Activated CD8-positive, alpha-beta memory T cell treated with anti-CD3 and anti-CD28 coated beads for 1 hour (primary cell): ENCODE measurements around the gene SMIM5.
"Not testable (repeated sequence)": the region's sequence is repeated elsewhere in the genome, so short reads cannot be mapped to it uniquely, and the experiment has no call there.

Experiments used
- DNase-seq, 2 donors: peaks; one replicate each; pipeline ENCODE4 v3.0.0-alpha.2; 2020; ENCODE audit warnings: low read depth in 1 of 2; ENCODE audit errors: extremely low read depth in 1 of 2

Gene SMIM5

GRCh38 chr17:75624021-75624420 is 9.2 kb upstream of the SMIM5 start:
- no peak for DNase-seq

- DNase-seq, result no peak
Measured at GRCh38 chr17:75624714-75625345, 8.4 kb upstream of the SMIM5 start.

DNA sequence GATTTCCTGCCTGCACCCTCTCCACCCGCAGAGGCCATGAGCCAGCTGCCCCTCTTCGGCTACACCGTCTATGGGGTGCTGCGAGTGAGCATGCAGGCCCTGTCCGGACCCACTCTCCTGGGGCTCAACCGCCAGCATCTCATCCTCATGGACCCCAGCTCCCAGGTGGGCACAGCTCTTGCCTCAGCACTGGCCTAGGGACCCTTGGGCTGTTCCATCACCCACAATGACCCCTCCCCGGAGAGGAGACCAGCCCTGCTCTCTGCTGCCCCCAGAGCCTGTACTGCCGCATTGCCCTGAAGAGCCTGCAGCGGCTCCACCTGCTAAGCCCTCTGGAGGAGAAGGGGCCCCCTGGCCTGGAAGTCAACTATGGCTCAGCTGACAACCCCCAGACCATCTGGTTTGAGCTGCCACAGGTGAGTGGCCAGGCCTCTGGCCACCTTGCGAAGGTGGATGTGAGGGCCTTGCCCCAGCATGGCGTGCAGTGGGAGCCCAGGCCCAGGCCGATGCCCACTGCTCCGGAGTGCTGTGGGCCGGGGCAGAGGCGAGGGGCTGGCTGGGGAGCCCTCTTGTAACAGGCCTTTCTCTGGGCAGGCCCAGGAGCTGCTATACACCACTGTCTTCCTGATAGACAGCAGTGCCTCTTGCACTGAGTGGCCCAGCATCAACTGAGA is 7.3 kb upstream of the SMIM5 start:
- DNase-seq, result no peak

- no peak for DNase-seq
Measured at GRCh38 chr17:75626496-75627038, 6.7 kb upstream of the SMIM5 start.

DNA sequence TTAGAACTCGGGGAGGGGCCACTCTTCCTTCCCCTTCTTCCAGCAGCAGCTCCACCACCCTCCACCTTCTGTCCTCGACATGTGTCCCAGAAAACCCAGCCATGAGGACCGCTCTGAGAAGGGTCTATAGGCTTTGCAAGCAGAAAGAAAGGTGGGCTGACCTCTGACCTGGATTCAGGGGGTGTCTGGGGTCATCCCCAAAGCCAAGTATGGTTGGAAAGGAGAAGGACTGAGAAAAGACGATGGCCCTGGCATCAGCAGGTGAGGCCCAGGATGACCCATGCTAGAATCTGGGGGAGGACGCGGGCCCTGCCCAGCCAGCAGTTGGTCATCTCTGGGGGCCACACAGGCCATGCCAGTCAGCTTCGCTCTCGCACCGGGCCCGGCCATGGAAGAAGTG is 6.1 kb upstream of the SMIM5 start:
- no peak for DNase-seq

DNA sequence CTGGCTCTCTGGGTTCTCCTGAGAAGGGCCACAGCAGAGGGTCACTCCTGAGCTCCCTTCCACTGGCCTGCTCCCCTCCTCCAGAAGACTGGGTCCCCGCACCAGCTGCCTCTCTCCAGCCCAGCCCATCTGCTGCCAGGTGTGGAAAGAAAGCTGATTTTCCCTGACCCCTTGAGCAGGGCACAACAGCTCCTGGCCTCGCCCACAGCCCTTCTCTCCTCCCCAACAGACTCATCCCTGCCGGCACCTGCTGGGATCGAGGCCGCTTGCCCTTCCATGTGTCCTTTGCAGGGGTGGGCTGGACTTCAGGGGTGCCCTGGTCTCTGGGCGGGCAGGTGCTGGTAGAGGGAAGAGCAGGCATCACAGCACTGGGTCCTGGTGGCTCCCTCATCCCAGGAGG is 4.8 kb upstream of the SMIM5 start:
- no peak for DNase-seq

DNA sequence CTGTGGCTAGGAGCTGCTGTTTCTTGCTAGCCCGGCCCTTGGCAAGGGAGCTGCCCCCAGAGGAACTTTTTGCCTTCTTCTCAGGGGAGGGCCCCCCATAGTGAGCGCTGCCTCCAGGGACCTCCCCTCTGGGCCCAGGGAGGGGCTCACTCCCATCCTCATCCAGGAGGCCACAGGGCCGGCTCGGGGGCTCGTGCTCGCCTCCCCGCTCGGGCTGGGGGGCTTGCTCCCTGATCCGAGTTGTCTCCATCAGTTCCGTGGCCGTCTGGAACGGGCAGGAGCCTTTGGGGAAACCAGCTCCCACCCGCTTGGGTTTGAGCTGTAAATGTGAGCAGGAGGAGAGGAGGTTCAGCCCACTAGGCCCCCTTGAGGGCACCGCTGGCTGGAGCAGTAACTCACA is 4.1 kb upstream of the SMIM5 start:
- DNase-seq, result no peak

DNA sequence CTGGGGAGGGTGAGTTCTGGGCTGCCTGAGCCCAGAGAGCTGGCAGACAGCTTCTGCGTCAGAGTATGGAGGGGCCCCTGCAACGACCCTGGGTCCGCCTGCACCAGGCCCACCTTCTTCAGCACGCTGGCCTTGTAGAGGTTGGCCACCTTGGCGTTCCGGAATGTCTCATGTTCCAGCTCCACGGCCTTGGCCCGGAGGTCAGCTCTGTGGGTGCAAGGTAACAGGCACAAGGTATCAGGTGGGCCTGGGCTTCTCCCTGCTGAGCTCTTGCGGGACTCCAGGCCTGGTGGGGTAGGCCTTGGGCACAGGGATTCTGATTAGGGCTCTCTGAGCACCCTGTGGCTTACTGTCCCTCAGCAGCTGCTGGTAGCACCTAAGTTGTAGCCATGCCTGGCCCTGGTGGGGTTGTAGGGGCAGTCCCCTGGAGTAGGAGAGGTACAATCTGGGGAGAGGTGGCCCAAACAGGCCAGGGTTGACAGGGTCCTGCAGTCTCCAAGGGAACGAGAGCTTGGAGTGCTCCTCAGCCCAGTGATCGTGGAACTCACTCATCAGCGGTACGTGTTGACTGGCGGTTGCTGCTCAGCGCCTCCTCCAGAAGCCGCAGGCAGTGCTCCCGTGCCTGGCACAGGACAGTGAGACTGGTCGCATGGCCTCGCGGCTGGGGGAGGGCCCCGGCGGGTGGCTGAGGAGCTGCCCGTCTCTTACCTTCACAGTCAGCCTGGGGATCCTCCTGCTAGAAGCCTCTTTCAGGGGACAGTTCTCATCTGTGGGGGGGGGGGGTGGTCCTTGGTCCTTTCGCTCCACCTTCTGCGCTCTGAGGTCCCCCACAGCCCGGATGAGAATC is 2.9 kb upstream of the SMIM5 start:
- DNase-seq, result no peak

DNA sequence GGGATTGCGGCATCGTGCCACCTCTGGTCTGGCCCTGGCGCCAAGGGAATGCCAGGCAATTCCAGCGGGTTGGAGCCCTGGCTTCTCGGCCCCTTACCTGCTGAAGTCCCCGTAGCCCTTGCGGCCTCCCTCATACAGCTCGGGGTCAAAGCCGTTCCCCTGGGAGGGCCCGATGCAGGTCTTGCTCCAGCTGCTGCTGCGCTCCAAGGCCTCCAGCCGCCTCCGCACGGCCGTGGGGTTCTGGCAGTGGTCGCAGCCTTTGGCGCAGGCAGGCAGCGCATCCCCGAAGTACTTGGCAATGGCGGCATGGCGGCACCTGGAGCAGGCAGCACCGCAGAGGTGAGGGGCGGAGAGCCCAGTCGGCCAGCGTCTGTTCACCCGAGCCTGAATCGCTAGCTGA is 1.9 kb upstream of the SMIM5 start:
- no peak for DNase-seq

GRCh38 chr17:75632428-75632827 is 806 bp upstream of the SMIM5 start:
- DNase-seq, result no peak

GRCh38 chr17:75633486-75634375 is 497 bp downstream of the SMIM5 start:
- DNase-seq, result peak in 1 of 2 donors; percentile 30

DNA sequence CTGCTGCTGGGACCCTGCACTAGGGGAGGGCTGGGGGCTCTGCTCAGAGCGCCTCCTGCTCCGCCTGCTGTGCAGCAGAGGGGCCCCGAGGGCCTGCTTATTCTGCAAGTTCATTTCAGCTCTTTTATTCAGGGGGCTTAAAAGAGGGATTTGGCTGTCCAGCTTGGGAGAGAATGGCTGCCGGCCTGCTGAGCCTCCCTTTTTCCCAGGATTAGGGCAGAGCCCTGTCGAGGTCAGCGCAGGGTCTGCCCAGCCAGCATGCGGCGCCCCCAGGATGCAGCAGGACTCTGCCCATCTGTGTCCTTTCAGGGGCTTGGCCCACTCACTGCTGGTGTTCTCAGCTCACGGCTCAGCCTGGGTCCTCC is 1.1 kb downstream of the SMIM5 start:
- DNase-seq, result no peak

GRCh38 chr17:75634754-75635609 is 1.7 kb downstream of the SMIM5 start:
- no peak for DNase-seq

GRCh38 chr17:75635610-75636202 is 2.5 kb downstream of the SMIM5 start:
- no peak for DNase-seq

DNA sequence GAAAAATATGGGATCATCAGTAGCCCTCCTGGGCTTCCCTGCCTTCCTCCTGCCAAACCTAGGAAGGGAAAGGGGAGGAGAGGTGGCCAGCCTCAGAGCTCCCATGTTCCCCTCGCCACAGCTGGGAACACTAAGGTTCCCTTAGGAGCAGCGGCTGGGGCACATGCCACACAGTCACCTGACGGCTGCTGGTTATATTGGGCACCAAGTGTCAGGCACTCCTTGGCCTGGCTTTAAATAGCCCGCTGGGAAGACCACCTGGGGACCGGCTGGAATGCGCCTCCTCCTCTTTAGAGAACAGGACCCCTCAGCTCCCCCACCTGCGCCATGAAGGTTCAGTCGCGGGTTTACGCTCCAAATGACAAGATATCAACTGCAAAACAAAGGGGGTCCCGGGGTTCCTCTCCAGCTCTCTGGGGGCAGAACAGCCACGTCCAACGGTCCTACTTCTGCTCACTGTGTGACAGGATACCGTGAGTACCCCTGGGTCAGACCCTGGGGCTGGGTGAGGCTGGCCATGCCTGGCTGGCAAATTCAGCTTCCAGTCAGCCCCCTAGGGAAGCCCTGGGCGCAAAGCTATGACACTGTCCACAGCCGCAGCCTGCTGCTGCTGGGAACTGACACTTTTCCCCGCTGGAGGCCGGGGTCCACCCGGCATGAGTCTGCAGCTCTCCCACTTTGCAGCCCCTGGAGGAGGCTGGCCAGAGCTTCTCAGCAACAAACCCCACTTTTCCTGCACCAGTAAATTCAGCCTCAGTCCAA is 3.3 kb downstream of the SMIM5 start:
- DNase-seq, result no peak

- DNase-seq, result no peak
Measured at GRCh38 chr17:75637143-75637538, 3.9 kb downstream of the SMIM5 start.

- no peak for DNase-seq
Measured at GRCh38 chr17:75637551-75637950, 4.3 kb downstream of the SMIM5 start.

GRCh38 chr17:75638039-75638438 is 4.8 kb downstream of the SMIM5 start:
- not testable (repeated sequence) for DNase-seq

GRCh38 chr17:75638893-75639292 is 5.7 kb downstream of the SMIM5 start:
- no peak for DNase-seq
